HG02798 (cell line): ENCODE data around the gene USP16.
"Not testable (repeated sequence)": the region's sequence is repeated elsewhere in the genome, so short reads cannot be mapped to it uniquely, and the experiment has no call there.

Source experiments
- ATAC-seq: cut with Tn5 transposase; IDR thresholded peaks from one replicate; pipeline ENCODE4 v1.9.1; 2021; ENCODE audit warnings: mild to moderate bottlenecking; ENCODE audit not compliant: unreplicated experiment, poor library complexity

The USP16 gene

GRCh38 chr21:29030909-29031308, 6.4 kb downstream of the USP16 start:
- ATAC-seq: no peak

- ATAC-seq: no peak
Measured at GRCh38 chr21:29033301-29033700, 8.8 kb downstream of the USP16 start.

GRCh38 chr21:29033871-29034270, 9.4 kb downstream of the USP16 start:
- ATAC-seq: no peak

- ATAC-seq: no peak
Measured at GRCh38 chr21:29034678-29035077, 10.2 kb downstream of the USP16 start.

GRCh38 chr21:29052224-29052623, 27.8 kb downstream of the USP16 start:
- ATAC-seq: no peak

GRCh38 chr21:29053011-29053553, 28.6 kb downstream of the USP16 start:
- no peak for ATAC-seq

GRCh38 chr21:29053656-29054055, 29.2 kb downstream of the USP16 start:
- no peak for ATAC-seq

DNA sequence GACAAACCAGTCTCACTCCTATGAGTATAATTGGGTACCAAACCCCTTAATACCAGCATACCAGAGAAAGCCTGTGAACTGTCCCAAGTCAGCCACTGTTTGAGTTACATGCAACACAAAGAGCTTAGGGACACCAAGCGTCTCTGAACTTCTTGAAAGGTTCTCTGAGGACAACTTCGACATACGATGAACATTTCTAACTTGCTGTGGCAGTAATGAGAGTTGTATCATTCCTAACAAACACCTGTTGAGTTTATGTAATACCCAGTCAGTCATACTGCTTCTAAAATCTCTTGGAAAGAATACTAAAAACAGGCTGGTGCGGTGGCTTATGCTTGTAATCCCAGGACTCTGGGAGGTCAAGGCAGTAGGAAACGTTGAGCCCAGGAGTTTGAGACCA, 30.6 kb downstream of the USP16 start:
- ATAC-seq: no peak

- no peak for ATAC-seq
Measured at GRCh38 chr21:29056005-29056404, 31.5 kb downstream of the USP16 start.

DNA sequence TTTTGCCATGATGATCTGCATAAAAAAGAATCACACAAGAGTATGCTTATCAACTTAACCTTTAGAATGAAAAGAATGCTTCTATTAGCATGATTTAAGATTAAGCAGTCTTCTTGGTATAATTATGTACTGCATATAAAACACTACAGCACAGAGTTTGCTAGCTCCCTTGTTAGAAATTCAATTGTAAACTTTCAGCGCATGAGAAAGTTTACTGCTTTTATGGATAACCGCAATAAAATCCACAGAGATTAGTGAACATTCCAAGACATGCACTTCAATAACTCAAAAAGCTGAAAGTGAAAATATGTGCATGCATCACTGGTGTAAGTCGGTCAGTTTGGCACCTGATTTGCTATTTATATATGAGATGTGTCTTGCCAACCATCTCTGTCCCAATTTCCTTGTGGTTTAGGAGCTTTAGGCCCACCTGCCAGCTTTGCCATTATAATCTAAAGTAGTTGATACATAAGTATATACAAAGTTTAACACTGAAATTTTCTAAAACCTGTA, 32.1 kb downstream of the USP16 start:
- ATAC-seq: no peak

DNA sequence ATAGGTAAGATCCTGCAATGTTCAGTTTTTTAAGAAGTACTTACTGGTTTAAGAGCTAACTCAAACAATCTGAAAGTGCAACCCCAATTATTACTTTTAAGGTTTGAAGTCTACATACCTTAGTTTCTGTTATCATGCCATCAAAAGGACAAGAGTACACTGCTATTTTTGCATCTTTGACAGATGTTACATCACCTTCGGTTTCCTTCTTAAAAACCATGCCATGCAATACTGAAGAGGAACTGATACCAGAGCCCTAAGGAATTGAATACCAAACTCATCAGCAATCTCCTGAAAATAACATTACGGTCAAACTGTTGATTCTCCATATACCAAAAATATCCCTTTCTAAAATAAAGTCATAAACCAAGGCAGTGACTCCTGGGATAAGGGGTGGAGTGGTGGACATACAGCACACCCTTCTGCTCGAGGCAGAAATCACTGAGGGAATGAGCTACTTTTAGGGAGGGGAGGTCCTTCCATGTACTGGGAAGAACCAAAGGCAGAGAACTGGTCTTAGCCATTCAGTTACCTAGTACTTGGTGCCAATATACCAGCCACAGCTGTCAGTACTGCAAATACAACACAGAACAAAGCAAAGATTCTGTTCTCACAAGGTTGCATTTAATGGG, 40.5 kb downstream of the USP16 start:
- peak; percentile 99 for ATAC-seq

GRCh38 chr21:29072873-29073221, 48.4 kb downstream of the USP16 start:
- ATAC-seq: no peak

DNA sequence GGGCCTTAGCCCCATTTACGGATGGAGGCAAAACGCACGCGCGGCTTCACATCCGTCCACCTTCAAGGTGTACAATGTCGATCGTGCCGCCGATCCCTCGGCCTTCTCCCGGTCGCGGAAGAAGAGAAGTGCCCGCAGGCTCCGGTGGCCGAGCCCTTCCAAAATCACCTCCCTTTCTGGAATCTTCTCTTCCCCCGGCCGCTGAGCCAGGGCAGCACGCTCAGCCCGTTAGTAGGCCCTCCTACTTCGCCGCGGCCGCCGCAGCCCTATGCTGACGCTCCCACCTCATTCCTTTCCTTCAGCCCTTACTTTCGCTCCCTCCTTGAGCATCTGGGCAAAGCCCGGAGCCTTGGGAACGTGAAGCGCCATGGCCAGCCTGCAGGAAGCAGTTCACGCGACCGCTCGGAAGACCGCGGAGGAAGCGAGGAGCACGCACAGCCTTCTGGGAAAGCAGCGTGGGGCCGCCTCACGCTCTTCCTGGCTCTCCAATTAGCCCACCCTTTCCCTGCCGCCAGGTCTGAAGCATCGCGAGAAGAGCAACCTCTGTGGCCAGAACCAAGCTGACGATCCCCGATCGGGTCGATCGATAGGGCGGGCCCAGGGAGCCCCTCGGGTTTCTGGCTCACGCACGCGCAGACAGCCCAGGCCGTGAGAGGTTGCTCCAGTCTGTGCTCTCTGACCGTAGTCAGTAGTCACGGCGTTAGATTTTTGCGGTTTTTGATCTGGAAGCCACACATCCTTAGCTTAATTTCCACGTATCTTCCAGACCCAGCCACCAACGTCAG, 48.9 kb downstream of the USP16 start, which contains the start of gene CCT8:
TSS of gene CCT8 (minus strand) at position 427 of the 785 bp plus-strand sequence. CDS start at position 369, 58 bp downstream.
- ATAC-seq: peak; percentile 94

GRCh38 chr21:29074007-29074376, 49.5 kb downstream of the USP16 start:
- peak; percentile 19 for ATAC-seq

GRCh38 chr21:29074783-29075182, 50.3 kb downstream of the USP16 start:
- no peak for ATAC-seq

DNA sequence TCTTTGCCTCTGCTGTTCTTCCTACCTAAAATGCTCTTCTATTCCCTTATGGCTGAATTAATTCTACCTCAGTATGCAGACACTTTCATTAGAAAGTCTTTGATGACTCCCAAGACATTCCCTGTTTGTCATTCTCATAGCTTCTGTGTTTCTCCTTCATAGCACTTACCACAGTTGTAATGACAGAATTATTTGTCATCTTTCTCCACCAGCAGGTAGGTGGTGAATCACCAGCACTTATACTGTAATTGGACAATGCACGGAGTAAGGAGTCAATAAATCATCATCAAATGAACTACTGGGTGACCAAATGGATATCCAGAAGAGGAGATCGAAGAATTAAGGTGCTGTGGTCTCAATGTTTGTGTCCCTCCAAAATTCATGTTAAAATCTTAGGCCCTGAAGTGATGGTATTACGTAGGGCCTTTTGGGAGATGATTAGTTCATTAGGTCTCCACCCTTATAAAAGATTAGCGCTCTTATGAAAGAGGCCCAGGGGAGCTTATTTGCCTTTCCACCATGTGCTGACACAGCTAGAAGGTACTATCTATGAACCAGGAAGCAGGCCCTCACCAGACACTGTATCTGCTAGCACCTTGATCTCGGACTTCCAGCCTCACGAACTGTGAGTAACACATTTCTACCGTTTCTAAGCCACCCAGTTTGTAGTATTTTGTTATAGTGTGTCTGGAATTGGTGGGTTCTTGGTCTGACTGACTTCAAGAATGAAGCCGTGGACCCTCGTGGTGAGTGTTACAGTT, 51.4 kb downstream of the USP16 start:
- ATAC-seq: no peak

DNA sequence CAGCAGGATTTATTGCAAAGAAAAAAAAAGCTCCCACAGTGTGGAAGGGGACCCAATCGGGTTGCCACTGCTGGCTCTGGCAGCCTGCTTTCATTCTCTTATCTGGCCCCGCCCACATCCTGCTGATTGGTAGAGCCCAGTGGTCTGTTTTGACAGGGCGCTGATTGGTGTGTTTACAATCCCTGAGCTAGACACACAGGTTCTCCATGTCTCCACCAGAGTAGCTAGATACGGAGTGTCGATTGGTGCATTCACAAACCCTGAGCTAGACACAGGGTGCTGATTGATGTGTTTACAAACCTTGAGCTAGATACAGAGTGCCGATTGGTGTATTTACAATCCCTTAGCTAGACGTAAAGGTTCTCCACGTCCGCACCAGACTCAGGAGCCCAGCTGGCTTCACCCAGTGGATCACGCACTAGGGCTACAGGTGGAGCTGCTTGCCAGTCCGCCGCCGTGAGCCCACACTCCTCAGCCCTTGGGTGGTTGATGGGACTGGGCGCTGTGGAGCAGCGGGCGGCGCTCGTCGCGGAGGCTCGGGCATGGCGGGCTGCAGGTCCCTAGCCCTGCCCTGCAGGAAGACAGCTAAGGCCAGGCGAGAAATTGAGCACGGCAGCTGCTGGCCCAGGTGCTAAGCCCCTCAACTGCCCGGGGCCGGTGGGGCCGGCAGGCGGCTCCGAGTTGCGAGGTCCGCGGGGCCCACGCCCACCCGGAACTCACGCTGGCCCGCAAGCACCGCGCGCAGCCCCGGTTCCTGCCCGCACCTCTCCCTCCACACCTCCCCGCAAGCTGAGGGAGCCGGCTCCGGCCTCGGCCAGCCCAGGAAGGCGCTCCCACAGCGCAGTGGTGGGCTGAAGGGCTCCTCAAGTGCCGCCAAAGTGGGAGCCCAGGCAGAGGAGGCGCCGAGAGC, 52.5 kb downstream of the USP16 start:
- not testable (repeated sequence) for ATAC-seq

GRCh38 chr21:29077651-29078090, 53.2 kb downstream of the USP16 start:
- ATAC-seq: no peak

DNA sequence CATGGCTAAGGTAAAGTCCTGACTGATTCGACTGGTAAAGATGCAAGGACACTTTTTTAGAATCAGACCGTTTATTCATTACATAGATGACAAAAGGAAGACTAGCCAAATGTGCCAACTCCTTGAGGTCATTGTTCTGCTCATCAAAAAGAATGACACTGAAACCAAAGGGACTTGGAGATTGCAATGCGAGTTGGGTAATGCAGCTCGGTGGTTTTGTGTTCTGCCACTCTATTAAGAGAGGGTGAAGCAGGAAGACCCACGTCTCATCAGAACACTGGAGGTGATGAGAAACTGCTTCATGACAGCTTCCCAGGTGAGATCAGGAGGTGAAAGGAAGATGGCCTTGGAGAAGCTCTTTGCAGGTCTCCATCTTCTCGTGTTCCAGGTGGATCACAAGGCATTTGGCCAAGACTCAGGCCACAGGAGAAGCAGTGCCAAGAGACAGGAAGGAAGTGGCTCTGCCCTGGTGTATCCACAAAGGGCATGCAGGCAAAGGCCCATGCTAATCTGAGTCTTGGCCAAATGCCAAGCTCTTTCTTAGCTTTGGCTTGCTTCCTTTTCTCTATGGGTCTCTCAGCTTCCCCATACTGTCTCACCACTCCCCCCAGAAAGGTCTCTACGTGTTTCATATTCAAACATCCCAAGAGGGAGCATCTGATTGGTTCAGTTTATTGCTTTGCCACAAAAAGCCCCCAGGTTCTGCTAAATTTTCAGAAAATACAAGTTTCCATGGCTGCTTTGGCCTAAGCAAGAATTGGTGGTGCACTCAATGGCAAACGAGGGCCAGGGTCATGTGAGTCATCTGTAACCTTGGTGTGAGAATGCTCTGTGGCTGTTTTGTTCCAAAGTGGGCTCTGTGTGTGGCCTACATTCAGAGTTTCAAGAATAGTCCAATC, 54.6 kb downstream of the USP16 start:
- peak; percentile 56 for ATAC-seq
